Measurements from ENCODE around the gene ACTR5.
"Not testable (repeated sequence)": the region's sequence is repeated elsewhere in the genome, so short reads cannot be mapped to it uniquely, and the experiment has no call there.

DNA sequence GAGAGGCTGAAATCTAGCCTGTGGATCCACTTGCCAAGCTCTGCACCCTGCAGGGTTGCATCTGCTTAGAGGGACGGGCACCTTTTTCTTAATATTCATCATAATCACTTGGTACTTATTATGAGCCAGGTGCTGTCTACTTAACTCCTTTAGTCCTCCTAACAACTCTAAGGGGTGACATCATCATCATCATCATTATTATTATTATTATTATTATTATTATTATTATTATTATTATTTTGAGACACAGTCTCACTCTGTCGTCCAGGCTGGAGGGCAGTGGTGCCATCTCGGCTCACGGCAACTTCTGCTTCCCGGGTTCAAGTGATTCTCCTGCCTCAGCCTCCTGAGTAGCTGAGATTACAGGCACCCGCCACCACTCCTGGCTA lies 65.3 kb downstream of the ACTR5 start:
- TF ChIP-seq, protein P1, sequence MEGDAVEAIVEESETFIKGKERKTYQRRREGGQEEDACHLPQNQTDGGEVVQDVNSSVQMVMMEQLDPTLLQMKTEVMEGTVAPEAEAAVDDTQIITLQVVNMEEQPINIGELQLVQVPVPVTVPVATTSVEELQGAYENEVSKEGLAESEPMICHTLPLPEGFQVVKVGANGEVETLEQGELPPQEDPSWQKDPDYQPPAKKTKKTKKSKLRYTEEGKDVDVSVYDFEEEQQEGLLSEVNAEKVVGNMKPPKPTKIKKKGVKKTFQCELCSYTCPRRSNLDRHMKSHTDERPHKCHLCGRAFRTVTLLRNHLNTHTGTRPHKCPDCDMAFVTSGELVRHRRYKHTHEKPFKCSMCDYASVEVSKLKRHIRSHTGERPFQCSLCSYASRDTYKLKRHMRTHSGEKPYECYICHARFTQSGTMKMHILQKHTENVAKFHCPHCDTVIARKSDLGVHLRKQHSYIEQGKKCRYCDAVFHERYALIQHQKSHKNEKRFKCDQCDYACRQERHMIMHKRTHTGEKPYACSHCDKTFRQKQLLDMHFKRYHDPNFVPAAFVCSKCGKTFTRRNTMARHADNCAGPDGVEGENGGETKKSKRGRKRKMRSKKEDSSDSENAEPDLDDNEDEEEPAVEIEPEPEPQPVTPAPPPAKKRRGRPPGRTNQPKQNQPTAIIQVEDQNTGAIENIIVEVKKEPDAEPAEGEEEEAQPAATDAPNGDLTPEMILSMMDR (IDR thresholded peaks at IDR 0.05; ENCODE audit: low read depth, low read length): not testable (repeated sequence)
- not testable (repeated sequence) for TF ChIP-seq POLR2A (IDR thresholded peaks at IDR 0.05; ENCODE audit: extremely low read depth, insufficient read length); MYC (IDR thresholded peaks at IDR 0.05; ENCODE audit: low read depth, low read length)
- TF ChIP-seq, protein P2, sequence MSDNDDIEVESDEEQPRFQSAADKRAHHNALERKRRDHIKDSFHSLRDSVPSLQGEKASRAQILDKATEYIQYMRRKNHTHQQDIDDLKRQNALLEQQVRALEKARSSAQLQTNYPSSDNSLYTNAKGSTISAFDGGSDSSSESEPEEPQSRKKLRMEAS (IDR thresholded peaks at IDR 0.05; ENCODE audit: low read depth, low read length): not testable (repeated sequence)

All from NB4 (cell line).